Panc1 (cell line): ENCODE measurements around the gene SMURF1.

Source experiments
- CTCF ChIP-seq: fragments of 450-650 bp; IDR thresholded peaks from 2 replicates; pipeline ENCODE4 v1.5.1; 2017; ENCODE audit warnings: mild to moderate bottlenecking
- POLR2AphosphoS5 ChIP-seq: IDR thresholded peaks from 2 replicates; pipeline ENCODE4 v1.6.1; 2012; ENCODE audit warnings: mild to moderate bottlenecking, low read depth, low read length, moderate library complexity

GRCh38 chr7:99042957-99043356, 101.0 kb downstream of the SMURF1 start:
- TF ChIP-seq CTCF (no peak), POLR2AphosphoS5 (no peak)
